HG03039 (cell line): ENCODE measurements around the gene NAPG.
"Not testable (repeated sequence)": the region's sequence is repeated elsewhere in the genome, so short reads cannot be mapped to it uniquely, and the experiment has no call there.

Experiments used
- ATAC-seq: cut with Tn5 transposase; IDR thresholded peaks from one replicate; pipeline ENCODE4 v1.9.1; 2021; ENCODE audit warnings: mild to moderate bottlenecking, moderate library complexity; ENCODE audit not compliant: unreplicated experiment

Gene NAPG

GRCh38 chr18:10577842-10578572 is 52.2 kb downstream of the NAPG start:
- ATAC-seq = not testable (repeated sequence)

GRCh38 chr18:10578573-10578899 is 52.7 kb downstream of the NAPG start:
- ATAC-seq = not testable (repeated sequence)

GRCh38 chr18:10579079-10579867 is 53.4 kb downstream of the NAPG start:
- ATAC-seq = no peak

GRCh38 chr18:10580215-10580614 is 54.4 kb downstream of the NAPG start:
- no peak for ATAC-seq

- ATAC-seq = no peak
Measured at GRCh38 chr18:10585260-10585659, 59.4 kb downstream of the NAPG start.

GRCh38 chr18:10588975-10589374 is 63.1 kb downstream of the NAPG start:
- ATAC-seq = no peak

GRCh38 chr18:10590412-10590811 is 64.6 kb downstream of the NAPG start:
- no peak for ATAC-seq

GRCh38 chr18:10591896-10592295 is 66.1 kb downstream of the NAPG start:
- no peak for ATAC-seq

GRCh38 chr18:10593366-10594022 is 67.7 kb downstream of the NAPG start:
- ATAC-seq = not testable (repeated sequence)

GRCh38 chr18:10595917-10596316 is 70.1 kb downstream of the NAPG start:
- ATAC-seq = not testable (repeated sequence)

- ATAC-seq = not testable (repeated sequence)
Measured at GRCh38 chr18:10597695-10598094, 71.9 kb downstream of the NAPG start.

- not testable (repeated sequence) for ATAC-seq
Measured at GRCh38 chr18:10600701-10601100, 74.9 kb downstream of the NAPG start.
